Mesenteric fat pad (tissue), 1 donor: ENCODE results near the gene CLDND2. TPM values are rescaled to one million over a fixed set of nuclear protein-coding genes. Genes with fewer than 3 reads are reported as not detected.

ENCODE experiments used
- DNase-seq: peaks from one replicate; pipeline ENCODE4 v3.0.0-alpha.2; 2020; ENCODE audit warnings: low spot score
- total RNA-seq: library from RNA; stranded (reverse); fragmentation: NEBNext Ultra II Directional; extraction: Animal tissue kit (Norgen Biotek cat#: 25700); gene quantifications from one replicate; pipeline ENCODE4 v1.2.1, GENCODE V29; 2021
- donor health status: DM: yes; HTN: yes; CAD: no.

The CLDND2 gene
- total RNA-seq, 1 donor from 2014 or later, result 4.4 TPM

GRCh38 chr19:51333836-51334460 is 34.9 kb downstream of the CLDND2 start:
- no peak for DNase-seq

- no peak for DNase-seq
These were observed 37.1 kb downstream of the CLDND2 start for GRCh38 chr19:51331716-51332115.

GRCh38 chr19:51331193-51331592 is 37.6 kb downstream of the CLDND2 start:
- DNase-seq, result no peak

- no peak for DNase-seq
These were observed 38.4 kb downstream of the CLDND2 start for GRCh38 chr19:51330366-51330765.

GRCh38 chr19:51329411-51329810 is 39.4 kb downstream of the CLDND2 start:
- no peak for DNase-seq

GRCh38 chr19:51327066-51328001 is 41.5 kb downstream of the CLDND2 start:
- DNase-seq, result no peak

- no peak for DNase-seq
These were observed 42.4 kb downstream of the CLDND2 start for GRCh38 chr19:51326216-51327065.

GRCh38 chr19:51325161-51325976 is 43.4 kb downstream of the CLDND2 start:
- no peak for DNase-seq

- no peak for DNase-seq
These were observed 44.7 kb downstream of the CLDND2 start for GRCh38 chr19:51324167-51324481.

GRCh38 chr19:51323481-51324166 is 45.2 kb downstream of the CLDND2 start:
- DNase-seq, result no peak

- DNase-seq, result no peak
These were observed 47.0 kb downstream of the CLDND2 start for GRCh38 chr19:51321799-51322198.

GRCh38 chr19:51320280-51320657 is 48.5 kb downstream of the CLDND2 start:
- no peak for DNase-seq

GRCh38 chr19:51319649-51320279 is 49.0 kb downstream of the CLDND2 start:
- DNase-seq, result no peak

- DNase-seq, result no peak
These were observed 49.8 kb downstream of the CLDND2 start for GRCh38 chr19:51318687-51319648.

- no peak for DNase-seq
These were observed 50.8 kb downstream of the CLDND2 start for GRCh38 chr19:51317968-51318367.

- DNase-seq, result no peak
These were observed 51.4 kb downstream of the CLDND2 start for GRCh38 chr19:51317376-51317775.
